Nephron progenitor cell (in vitro differentiated cells): ENCODE results near the gene SH2D3C.

Experiments used
- DNase-seq: peaks from one replicate; pipeline ENCODE4 v3.0.0; 2021
- H3K27ac Mint-ChIP-seq: 2 replicates; pipeline ENCODE4 v1.8.0; 2021; ENCODE audit warnings: mild to moderate bottlenecking, moderate library complexity, mixed read lengths
- H3K27me3 Mint-ChIP-seq: 2 replicates; pipeline ENCODE4 v1.8.0; 2021; ENCODE audit warnings: mild to moderate bottlenecking, low read depth, mixed read lengths; ENCODE audit not compliant: poor library complexity
- H3K36me3 Mint-ChIP-seq: 2 replicates; pipeline ENCODE4 v1.8.0; 2021; ENCODE audit warnings: low read depth, mixed read lengths
- H3K4me1 Mint-ChIP-seq: 2 replicates; pipeline ENCODE4 v1.8.0; 2021; ENCODE audit warnings: mixed read lengths
- H3K4me3 Mint-ChIP-seq: 2 replicates; pipeline ENCODE4 v1.8.0; 2021; ENCODE audit warnings: mild to moderate bottlenecking, moderate library complexity, mixed read lengths
- H3K9me3 Mint-ChIP-seq: 2 replicates; pipeline ENCODE4 v1.8.0; 2021; ENCODE audit warnings: mild to moderate bottlenecking, moderate library complexity, mixed read lengths
- TF ChIP-seq, protein P1 (sequence below): fragments of 200-600 bp; sonication (generic); IDR thresholded peaks from 2 replicates; pipeline ENCODE4 v1.5.0; 2021; ENCODE audit warnings: antibody characterized with exemption

SH2D3C gene

DNA sequence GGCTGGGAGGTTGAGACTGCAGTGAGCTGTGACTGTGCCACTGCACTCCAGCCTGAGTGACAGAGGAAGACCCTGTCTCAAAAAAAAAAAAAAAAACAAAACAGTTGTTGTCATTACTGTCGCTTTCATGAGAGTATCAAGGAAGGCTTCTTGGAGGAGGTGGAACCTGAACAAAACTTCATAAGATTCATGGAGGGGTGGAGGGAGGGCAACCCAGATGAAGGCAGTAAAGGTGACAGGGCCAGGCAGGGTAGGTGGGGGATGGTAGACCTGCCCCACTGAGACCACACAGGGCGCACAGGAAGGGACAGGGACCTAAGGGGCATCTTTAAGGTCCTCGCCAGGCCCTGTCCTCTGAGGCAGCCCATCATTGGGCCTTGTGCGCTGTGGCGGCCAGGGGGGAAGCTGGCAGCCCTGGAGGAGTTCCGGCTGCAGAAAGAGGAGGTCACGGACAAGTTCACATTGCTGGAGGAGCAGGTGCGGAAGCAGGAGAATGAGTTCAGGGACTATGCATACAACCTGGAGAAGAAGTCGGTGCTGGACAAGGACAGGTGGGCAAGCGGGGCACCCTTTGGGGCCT lies 68.2 kb downstream of the SH2D3C start:
- no peak for DNase-seq
- H3K4me3 Mint-ChIP-seq: no peak overlapping the region
- H3K27me3 Mint-ChIP-seq: peaks cover 36% of the 10 kb centered on the region
- H3K27ac Mint-ChIP-seq: peak overlapping the region; percentile 99
- no peaks in the 10 kb centered on the region for H3K36me3 Mint-ChIP-seq
- peaks cover 7% of the 10 kb centered on the region for H3K9me3 Mint-ChIP-seq
- TF ChIP-seq, protein P1, sequence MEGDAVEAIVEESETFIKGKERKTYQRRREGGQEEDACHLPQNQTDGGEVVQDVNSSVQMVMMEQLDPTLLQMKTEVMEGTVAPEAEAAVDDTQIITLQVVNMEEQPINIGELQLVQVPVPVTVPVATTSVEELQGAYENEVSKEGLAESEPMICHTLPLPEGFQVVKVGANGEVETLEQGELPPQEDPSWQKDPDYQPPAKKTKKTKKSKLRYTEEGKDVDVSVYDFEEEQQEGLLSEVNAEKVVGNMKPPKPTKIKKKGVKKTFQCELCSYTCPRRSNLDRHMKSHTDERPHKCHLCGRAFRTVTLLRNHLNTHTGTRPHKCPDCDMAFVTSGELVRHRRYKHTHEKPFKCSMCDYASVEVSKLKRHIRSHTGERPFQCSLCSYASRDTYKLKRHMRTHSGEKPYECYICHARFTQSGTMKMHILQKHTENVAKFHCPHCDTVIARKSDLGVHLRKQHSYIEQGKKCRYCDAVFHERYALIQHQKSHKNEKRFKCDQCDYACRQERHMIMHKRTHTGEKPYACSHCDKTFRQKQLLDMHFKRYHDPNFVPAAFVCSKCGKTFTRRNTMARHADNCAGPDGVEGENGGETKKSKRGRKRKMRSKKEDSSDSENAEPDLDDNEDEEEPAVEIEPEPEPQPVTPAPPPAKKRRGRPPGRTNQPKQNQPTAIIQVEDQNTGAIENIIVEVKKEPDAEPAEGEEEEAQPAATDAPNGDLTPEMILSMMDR: no peak
- H3K4me1 Mint-ChIP-seq: peaks cover 44% of the 10 kb centered on the region

DNA sequence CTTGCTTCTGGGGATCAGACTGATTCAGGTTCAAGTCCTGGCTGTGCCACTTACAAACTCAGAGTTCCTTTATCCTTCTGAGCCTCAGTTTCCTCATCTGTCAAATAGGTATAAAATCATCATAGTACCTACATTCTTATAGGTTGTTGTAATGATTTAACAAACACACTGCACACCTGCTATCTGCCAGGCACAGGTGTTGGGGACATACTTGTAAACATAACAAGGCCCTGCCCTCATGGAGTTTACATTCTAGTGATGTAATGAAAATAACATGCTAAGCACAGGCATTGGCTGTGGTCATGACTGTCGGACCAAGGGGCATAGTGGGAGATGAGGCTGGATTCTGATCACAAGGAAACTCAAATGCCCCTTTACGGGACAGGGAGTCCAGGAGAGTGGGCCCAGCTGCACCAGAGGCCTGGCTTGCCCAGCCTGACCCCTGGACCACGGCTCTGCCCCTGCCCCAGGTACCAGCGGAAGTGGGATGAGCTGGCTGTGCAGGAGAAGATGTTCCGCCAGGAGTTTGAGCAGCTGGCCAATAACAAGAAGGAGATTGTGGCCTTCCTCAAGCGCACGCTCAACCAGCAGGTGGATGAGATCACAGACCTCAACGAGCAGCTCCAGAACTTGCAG lies 69.4 kb downstream of the SH2D3C start:
- H3K27me3 Mint-ChIP-seq: peaks cover 27% of the 10 kb centered on the region
- H3K4me3 Mint-ChIP-seq: no peak overlapping the region
- peaks cover 7% of the 10 kb centered on the region for H3K9me3 Mint-ChIP-seq
- TF ChIP-seq, protein P1: no peak
- DNase-seq: no peak
- no peaks in the 10 kb centered on the region for H3K36me3 Mint-ChIP-seq
- no peak overlapping the region for H3K27ac Mint-ChIP-seq
- H3K4me1 Mint-ChIP-seq: peaks cover 55% of the 10 kb centered on the region

DNA sequence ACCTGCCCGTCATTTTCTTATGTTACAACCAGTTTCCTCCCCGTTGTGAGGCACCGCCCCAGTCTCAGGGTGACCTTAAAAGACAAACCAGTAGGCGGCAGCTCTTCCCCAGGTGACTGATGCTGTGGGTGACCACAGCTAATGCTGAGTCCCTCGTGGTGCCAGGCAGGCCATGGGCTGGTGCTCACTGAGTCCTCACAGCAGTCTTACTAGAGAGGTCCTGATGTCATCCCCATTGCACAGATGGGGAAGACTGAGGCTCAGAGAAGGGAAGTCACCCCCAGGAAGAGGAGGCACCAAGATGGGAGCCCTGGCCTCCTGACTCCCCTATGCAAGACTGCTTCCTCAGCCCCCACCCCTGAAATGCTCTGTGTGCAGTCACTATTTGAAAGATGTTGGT lies 70.7 kb downstream of the SH2D3C start:
- Mint-ChIP-seq H3K9me3 (peaks cover 7% of the 10 kb centered on the region), H3K4me3 (no peak overlapping the region), H3K27ac (no peak overlapping the region), H3K4me1 (peaks cover 65% of the 10 kb centered on the region), H3K36me3 (no peaks in the 10 kb centered on the region), H3K27me3 (peaks cover 20% of the 10 kb centered on the region)
- no peak for DNase-seq
- TF ChIP-seq, protein P1: no peak

DNA sequence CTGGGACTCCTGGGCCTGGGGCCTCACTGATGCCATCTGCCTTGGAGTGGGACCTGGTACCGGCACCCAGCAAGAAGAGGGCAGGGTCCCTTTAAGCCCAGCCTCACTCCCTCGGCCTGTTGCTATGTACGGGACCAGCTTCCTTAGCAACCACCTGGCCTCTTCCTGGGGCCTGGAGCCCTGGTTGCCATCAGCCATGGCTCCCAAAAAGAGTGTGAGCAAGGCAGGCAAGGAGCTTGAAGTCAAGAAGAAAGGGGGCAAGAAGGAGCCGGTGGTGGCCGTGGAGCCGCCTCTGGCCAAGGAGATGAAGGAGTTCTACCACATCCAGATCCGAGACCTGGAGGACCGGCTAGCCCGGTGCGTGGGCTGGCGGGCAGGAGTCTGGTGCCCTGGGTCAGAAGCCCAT lies 71.6 kb downstream of the SH2D3C start, which contains the start of gene CFAP157:
Gene CFAP157, plus strand, starts transcription at position 153 of the 406 bp plus-strand sequence. Its CDS starts 44 bp downstream, at position 197.
- Mint-ChIP-seq H3K27ac (peak within 1 kb of the TSS; percentile 96), H3K4me1 (peaks cover 65% of the 10 kb centered on the region), H3K36me3 (no peaks in the 10 kb centered on the region)

DNA sequence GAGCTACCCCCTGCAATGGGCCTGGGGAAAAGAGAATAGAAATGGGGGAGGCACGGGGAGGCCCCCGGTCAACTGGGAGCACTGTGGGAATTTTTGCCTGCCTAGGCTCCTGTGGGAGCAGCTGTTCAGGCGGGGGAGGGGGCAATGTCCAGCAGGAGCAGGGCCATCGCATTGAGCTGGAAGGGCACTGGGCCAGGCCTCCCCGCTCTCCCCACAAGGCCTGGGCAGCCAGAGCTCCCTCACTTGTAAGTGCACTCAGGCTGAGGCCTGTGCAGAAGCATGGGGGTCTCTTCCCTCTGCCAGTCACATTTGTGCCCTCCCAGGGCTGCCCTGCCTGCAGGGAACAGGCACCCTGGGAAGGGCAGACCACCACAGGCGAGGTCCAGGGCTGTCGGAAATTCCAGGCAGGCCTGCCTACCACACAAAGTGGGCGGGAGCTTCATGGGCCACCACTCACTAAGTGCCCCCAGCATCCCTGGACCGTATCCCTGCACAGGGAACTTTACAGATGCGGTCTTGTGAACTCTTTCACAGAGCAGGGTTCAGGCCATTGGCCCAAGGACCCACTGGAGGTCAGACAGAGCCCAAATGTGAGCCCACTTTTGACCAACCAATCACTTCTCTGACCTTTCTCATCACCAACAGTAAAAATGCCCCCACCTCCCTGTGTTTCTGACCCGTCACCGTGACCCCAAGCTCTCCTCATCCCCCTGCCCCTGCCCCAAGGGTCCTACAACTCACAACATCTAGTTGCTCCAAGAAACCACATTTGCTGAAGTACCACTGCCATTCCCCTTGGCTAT lies 72.7 kb downstream of the SH2D3C start:
- peak overlapping the region; percentile 47 for H3K4me3 Mint-ChIP-seq
- peak overlapping the region; percentile 96 for H3K27ac Mint-ChIP-seq
- no peak for DNase-seq
- H3K4me1 Mint-ChIP-seq: peaks cover 64% of the 10 kb centered on the region
- no peaks in the 10 kb centered on the region for H3K36me3 Mint-ChIP-seq
- H3K9me3 Mint-ChIP-seq: peaks cover 7% of the 10 kb centered on the region
- TF ChIP-seq, protein P1: no peak
- H3K27me3 Mint-ChIP-seq: peaks cover 16% of the 10 kb centered on the region

More for the DNA sequence above, 71.6 kb downstream of the SH2D3C start, which contains the start of gene CFAP157:
- TF ChIP-seq, protein P1: no peak
- Mint-ChIP-seq H3K9me3 (peaks cover 7% of the 10 kb centered on the region), H3K27me3 (peaks cover 20% of the 10 kb centered on the region), H3K4me3 (peak within 1 kb of the TSS; percentile 49)
- no peak for DNase-seq
